HFFc6 (cell line): ENCODE data around the gene PRG3. TPM values are rescaled to one million over a fixed set of nuclear protein-coding genes. Genes with fewer than 3 reads are reported as not detected.

Experiments used
- DNase-seq: peaks from one replicate; pipeline ENCODE4 v3.0.0-alpha.2; 2018
- H3K27ac Mint-ChIP-seq: 2 replicates; pipeline ENCODE4 v1.8.0; 2020; ENCODE audit warnings: mild to moderate bottlenecking, mixed read lengths
- H3K27me3 Mint-ChIP-seq: 2 replicates; pipeline ENCODE4 v1.8.0; 2021; ENCODE audit warnings: mild to moderate bottlenecking, moderate library complexity, mixed read lengths; ENCODE audit not compliant: insufficient read depth
- H3K36me3 Mint-ChIP-seq: 2 replicates; pipeline ENCODE4 v1.8.0; 2021; ENCODE audit warnings: low read depth, mixed read lengths
- H3K4me1 Mint-ChIP-seq: 2 replicates; pipeline ENCODE4 v1.8.0; 2020; ENCODE audit warnings: low read depth, mixed read lengths
- H3K4me3 Mint-ChIP-seq: 2 replicates; pipeline ENCODE4 v1.8.0; 2020; ENCODE audit warnings: mild to moderate bottlenecking, moderate library complexity, mixed read lengths
- H3K9me3 Mint-ChIP-seq: 2 replicates; pipeline ENCODE4 v1.8.0; 2020; ENCODE audit warnings: mild to moderate bottlenecking, mixed read lengths
- CTCF ChIP-seq: fragments of 200-600 bp; sonication (generic); IDR thresholded peaks from 2 replicates; pipeline ENCODE4 v1.5.0; 2021; ENCODE audit warnings: antibody characterized with exemption, mild to moderate bottlenecking
- total RNA-seq, 6 experiments: library from RNA; stranded (reverse); fragmentation: NEBNext Ultra II Directional; extraction: Animal tissue kit (Norgen Biotek cat#: 25700); gene quantifications; 2 replicates in 1 of 6; 3 replicates in 5 of 6; pipeline ENCODE4 v1.2.3, GENCODE V29; 2021

The PRG3 gene
- total RNA-seq, 6 experiments from 2014 or later: not detected

DNA sequence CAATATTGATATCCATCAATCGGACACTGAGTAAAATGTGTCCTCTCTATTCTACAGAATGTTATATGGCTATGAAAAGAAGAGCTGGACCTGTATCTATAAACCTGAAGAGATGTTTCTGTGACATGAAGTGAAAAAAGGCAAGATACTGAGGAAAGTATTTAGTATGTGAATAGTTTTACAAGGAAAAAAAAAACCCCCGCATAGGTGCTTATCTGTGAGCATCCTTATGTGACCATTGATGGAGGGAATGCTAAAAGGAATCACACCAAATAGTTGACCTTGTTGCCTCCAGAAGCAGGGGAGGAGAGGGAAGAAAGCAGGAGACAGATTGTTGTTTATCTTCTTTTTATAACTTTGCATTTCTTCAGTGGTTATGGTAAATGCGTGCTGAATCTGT is 10.2 kb upstream of the PRG3 start:
- no peak overlapping the region for H3K4me3 Mint-ChIP-seq
- no peaks in the 10 kb centered on the region for H3K36me3 Mint-ChIP-seq
- no peak for TF ChIP-seq CTCF
- DNase-seq: no peak
- no peak overlapping the region for H3K27ac Mint-ChIP-seq
- peaks cover 49% of the 10 kb centered on the region for H3K27me3 Mint-ChIP-seq
- H3K9me3 Mint-ChIP-seq: no peaks in the 10 kb centered on the region
- no peaks in the 10 kb centered on the region for H3K4me1 Mint-ChIP-seq

- no peak for TF ChIP-seq CTCF
- Mint-ChIP-seq H3K4me3 (no peak within 1 kb of the TSS), H3K27me3 (peaks cover 50% of the 10 kb centered on the region), H3K27ac (no peak within 1 kb of the TSS), H3K36me3 (no peaks in the 10 kb centered on the region), H3K4me1 (no peaks in the 10 kb centered on the region), H3K9me3 (no peaks in the 10 kb centered on the region)
- no peak for DNase-seq
These were observed 9.6 kb upstream of the PRG3 start, which contains the start of gene PRG2 for GRCh38 chr11:57390535-57390934. Gene PRG2 (minus strand): TSS chr11:57390650. CDS start chr11:57389944, 706 bp downstream.

GRCh38 chr11:57387289-57388030 is 6.5 kb upstream of the PRG3 start:
- no peak overlapping the region for H3K27ac Mint-ChIP-seq
- no peak for TF ChIP-seq CTCF
- H3K27me3 Mint-ChIP-seq: peaks cover 63% of the 10 kb centered on the region
- H3K36me3 Mint-ChIP-seq: no peaks in the 10 kb centered on the region
- H3K9me3 Mint-ChIP-seq: no peaks in the 10 kb centered on the region
- no peaks in the 10 kb centered on the region for H3K4me1 Mint-ChIP-seq
- DNase-seq: no peak
- no peak overlapping the region for H3K4me3 Mint-ChIP-seq

DNA sequence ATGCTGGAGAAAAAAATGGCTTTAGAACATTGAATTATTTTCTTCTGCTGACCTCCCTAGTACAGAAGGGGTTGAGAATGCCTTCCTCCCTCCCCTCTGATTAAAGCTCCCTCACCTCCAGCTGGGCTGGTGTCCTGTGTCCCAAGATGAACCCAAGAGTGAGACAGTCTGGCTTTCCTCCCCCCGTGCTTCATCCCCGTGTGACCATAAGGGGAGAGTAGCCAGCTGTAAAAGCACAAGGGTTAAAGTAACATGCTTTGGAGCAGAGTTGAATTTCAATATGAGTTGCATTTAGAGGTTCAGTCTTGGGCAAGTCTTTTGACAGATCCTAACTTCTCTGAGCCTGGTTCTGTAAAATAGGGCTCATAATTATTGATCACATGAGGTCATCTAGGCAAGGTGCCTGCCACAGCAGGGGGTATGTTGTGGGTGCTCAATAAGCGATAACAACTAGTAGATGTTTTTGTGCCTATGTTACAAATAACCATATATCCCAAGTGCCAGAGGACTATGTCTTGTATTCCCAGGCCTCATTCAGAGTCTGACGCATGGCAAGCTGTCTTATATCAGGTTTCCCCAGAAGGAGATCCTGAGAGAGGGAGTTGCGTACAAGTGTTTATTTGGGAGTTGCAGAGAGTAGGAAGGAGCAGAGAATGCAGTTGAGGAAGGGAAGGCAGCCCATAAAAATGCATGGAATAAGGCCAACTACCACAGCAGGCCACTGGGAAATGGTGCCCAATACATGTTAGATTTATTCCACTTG is 5.4 kb upstream of the PRG3 start:
- TF ChIP-seq CTCF: no peak
- DNase-seq: no peak
- no peaks in the 10 kb centered on the region for H3K4me1 Mint-ChIP-seq
- no peak overlapping the region for H3K27ac Mint-ChIP-seq
- no peaks in the 10 kb centered on the region for H3K9me3 Mint-ChIP-seq
- H3K27me3 Mint-ChIP-seq: peaks cover 66% of the 10 kb centered on the region
- no peaks in the 10 kb centered on the region for H3K36me3 Mint-ChIP-seq
- no peak overlapping the region for H3K4me3 Mint-ChIP-seq

- no peak for DNase-seq
- H3K4me1 Mint-ChIP-seq: no peaks in the 10 kb centered on the region
- no peaks in the 10 kb centered on the region for H3K9me3 Mint-ChIP-seq
- H3K4me3 Mint-ChIP-seq: no peak overlapping the region
- H3K36me3 Mint-ChIP-seq: no peaks in the 10 kb centered on the region
- no peak overlapping the region for H3K27ac Mint-ChIP-seq
- H3K27me3 Mint-ChIP-seq: peaks cover 33% of the 10 kb centered on the region
- no peak for TF ChIP-seq CTCF
These were observed 1.2 kb downstream of the PRG3 start for GRCh38 chr11:57379732-57380131.
